GM18951 (cell line): ENCODE data around the gene LYZL6.

ENCODE experiments used
- POLR2A ChIP-seq: IDR thresholded peaks from 4 replicates; pipeline ENCODE4 v1.6.1; 2011; ENCODE audit warnings: mild to moderate bottlenecking; ENCODE audit not compliant: insufficient read length, insufficient read depth; ENCODE audit errors: extremely low read depth
- in situ Hi-C: fragments of 300-500 bp; cut with MboI; formaldehyde crosslinking; loops from one replicate; pipeline ENCODE4 v1.12.0; 2022; ENCODE audit warnings: low sequenced_read_pairs, mixed read lengths, inconsistent platforms; ENCODE audit not compliant: unreplicated experiment

Gene LYZL6

DNA sequence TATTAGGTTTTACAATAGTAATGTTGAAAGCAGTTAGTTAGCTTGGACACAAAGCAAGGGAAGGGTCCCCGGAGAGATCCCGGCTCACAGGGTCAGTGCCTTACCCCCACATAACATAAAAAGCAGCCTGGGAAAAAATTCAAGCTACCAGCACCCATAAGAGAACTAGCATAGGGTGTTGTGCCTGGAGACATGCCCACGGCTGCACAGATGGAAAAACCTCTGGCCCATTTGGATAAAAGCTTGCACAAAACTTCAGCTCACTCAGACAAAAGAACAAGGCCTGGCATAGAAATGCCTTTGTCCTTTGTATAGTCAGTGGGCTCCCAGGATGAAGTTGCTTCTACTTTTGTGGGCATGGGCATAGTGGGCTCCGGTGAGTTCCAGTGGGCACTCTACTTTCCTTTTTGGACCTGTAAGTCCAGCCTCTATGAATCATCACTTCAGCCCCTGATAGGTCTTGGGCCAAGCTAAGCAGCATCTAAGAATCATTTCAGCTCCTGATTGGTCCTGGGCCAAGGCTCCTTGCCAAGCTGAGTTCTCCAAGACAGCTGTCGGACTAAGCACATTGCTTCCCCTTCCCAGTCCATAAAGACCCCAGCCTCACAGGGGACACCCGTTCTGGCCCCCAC is 11.6 kb downstream of the LYZL6 start:
- in situ Hi-C loops: no loop called here
- no peak for TF ChIP-seq POLR2A

DNA sequence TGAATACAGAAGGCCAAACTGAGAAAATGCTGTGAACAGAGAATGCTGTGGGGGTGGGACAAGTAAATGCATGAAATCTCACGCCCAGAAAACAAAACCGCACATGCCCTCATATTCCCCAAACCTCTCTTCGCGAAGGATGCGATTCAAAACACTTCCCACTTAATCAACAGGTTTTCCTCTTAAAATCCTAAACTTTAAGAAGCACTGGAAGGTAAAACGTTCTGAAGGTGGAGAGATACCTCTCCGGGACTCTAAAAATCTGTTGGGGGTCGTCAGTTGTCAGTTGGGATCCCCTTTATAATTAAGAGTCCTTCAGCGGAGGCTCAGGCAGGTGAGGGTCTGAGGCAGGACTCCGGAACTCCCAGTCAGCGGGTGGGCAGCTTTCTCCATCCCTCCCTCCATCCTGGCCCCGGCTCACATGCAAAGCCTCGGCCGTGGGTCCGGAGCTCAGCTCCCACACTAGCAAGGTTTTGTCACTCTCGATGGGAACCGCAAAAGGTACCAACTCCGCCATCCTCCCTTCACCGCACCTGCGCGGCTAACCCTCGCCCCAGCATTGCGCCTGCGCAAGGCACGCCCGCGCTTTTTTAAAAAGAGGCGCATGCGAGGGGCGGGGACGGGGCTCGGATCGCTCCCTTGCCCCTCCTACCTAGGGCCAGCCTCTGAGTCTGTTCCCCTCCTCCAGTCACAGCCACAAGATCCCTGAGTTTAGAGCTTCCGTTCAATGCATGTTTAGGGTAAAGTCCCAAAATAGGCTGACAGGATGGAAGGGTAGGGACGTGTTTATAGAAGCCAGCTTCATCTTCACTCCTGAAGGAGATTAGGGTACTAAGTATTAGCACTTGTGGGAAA is 13.1 kb downstream of the LYZL6 start, which contains the start of gene RDM1:
Gene RDM1, minus strand, starts transcription at position 563 of the 855 bp plus-strand sequence. Its CDS starts 46 bp downstream, at position 517.
- TF ChIP-seq POLR2A: peak; percentile 65
- in situ Hi-C loops: no loop called here

DNA sequence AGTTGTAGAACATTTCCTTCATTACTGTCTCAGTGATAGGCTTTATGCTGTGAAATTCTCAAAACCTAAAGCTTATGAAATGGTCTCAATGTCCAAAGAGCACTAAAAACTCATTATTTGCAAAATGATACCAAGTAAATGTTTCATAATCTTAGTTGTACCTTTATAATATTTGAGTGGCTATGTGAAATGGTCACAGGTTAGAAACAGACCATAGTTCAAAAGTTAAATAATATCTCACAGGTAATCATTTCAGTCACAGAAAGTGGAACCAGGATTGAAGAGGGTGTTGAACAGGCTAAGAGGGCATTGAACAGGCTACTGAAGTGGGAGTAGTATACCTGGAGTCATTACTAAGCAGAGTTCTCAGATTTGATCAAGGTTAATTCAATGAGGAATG is 15.8 kb downstream of the LYZL6 start:
- in situ Hi-C loops: no loop called here
- no peak for TF ChIP-seq POLR2A

DNA sequence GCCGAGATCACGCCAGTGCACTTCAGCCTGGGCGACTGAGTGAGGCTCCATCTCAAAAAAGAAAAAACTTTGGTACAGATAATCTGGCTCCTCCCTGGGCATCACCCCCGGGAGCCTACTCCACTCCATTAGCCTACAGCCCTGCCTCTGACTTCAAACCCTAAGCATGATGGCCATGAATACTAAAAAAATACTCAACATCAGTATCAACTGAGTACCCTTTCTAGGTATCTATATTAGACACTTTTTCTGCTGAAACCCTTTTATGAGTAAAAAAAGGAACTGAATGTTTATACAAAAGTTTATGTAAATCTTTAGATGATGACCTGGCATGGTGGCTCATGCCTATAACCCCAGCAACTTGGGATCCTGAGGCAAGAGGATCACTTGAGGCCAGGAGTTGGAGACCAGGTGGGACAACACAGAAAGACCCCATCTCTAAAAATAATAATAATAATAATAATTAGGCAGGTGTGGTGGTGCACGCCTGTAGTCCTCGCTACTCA is 19.9 kb downstream of the LYZL6 start:
- TF ChIP-seq POLR2A: no peak
- in situ Hi-C loops: no loop called here

DNA sequence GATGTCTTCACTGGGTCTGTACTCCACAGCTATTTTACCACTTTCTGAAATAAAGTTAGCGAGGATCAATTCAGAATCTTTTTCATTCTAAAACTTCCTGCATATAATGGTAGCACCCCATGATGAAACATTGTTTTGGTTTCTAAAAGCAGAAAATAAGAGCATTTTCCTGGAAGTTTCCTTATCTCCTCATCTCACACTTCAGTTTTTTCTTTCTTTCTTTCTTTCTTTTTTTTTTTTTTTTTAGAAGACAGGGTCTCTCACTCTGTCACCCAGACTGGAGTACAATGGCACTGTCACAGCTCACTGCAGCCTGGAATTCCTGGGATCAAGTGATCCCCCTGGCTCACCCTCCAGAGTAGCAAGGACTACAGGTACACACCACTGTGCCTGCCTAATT is 23.3 kb downstream of the LYZL6 start:
- in situ Hi-C loops: no loop called here
- no peak for TF ChIP-seq POLR2A

DNA sequence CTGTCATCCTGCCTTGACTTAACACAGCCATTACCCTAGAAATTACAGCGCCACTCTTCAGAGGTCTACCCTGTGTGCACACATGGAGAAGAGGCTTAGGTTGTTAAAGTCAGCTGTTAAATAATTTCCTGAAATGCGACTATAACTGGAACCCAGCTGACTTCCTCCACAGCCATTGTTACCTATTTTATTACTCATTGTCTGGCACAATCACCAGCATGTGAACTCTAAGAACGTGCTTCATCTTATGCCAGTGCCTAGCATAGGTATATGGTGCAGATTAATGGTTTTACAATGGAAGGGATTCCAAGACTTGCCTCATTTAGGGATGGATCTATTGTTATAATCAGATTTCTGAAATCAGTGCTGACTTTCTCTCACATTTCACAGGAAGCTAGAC is 24.8 kb downstream of the LYZL6 start:
- TF ChIP-seq POLR2A: no peak
- in situ Hi-C loops: no loop called here

DNA sequence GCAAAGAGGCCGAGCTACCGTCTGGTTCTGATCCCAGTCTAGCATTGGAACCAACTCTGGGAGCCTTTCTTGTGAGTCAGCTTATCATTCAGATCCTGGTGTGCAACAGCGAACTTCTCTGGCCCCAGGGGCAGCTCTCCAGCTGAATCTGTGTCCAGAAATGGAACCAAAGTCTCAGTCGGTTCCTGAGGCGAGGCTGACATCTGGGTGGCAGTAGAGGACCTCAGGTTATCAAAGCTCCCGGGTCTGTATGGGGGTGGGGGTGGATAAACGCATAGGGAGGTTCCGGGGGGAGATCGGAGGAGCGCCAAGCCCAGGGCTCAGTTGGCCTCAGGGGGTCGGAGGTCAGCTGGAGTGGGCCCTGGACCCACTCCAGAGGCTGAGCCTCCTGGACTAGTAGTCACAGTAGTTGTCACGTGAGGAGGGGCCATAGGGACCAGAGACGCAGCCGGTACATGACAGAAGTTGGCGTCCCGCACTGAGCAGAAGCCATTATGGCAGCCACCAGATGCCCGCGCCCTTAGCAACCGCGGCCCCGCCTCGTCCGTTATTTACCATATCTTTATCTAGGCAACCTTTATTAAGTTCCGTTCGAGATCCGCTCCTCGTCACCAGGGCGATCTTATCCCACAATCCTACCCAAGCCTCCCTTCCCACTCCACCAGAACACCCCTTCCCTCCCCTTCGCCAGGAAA is 25.8 kb downstream of the LYZL6 start:
- in situ Hi-C loops: no loop called here
- no peak for TF ChIP-seq POLR2A

DNA sequence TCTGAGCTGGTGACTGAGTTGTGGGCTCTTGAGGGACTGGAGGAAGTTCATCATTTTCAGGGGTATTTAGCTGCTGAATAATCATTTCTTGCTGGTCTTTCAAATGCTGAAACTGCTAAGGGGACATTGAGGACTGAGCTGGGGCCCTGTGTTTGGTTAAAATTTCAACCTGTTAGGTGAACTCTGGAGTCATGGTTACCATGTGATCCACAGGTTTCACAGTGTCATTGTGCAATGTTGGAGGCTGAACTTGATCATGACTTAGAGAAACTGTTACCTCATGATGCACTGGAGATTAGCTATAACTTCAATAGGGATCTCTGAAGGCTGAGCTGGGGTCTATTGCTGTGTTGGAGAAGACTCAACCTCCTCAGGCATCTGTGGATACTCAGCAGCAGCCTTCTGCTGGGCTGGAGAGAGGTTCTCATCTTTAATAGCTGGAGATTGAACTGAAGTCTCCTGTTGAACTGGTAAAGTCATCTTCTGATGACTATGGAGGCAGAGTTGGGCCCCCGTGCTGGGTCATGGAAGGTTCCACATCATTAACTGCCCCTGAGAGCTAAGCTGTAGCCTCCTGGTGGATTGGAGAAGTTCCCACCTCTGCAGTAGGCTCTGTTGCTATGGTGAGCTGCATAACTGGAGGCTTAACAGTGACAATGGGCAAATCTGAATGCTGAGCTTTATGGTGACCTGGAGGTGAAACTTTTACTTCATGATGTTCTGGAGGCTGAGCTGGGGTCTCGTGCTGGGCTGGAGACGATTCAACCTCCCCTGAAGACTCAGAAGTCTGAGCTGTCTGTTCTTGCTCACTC is 28.2 kb downstream of the LYZL6 start:
- in situ Hi-C loops: no loop called here
- no peak for TF ChIP-seq POLR2A

DNA sequence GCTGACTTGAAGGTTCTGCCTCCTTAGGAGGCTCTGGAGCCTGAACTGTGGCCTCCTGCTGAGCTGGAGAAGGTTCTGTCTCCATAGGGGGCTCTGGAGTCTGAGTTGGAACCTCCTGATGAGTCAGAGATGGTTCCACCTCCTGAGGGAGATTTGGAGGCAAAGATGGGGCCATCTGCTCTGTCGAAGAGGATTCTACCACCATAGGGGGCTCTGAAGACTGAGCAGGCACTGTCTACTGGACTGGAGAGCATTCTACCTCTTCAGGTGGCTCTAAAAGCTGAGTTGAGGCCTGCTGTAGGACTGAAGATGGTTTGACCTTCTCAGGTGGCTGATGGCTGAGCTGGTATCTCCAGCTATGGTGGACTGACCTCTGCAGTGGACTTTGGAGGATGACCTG is 29.2 kb downstream of the LYZL6 start:
- in situ Hi-C loops: no loop called here

DNA sequence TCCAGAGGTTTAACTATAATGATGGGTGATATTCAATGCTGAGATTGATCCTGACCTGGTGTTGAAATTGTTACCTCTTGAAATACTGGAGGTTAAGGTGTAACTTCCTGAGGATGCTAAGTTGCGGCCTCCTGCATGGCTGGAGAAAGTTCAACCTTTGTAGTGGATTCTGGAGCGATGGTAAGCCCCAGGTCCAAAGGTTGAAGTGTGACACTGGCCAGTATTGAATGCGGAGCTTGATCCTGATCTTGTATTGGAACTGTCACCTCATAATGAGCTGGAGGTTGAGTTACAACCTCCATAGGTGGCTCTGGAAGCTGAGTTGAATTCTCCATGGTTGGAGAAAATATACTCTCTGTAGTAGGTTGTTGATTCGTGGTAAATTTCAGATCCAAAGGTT is 29.9 kb downstream of the LYZL6 start:
- no peak for TF ChIP-seq POLR2A
- in situ Hi-C loops: no loop called here

More for the DNA sequence above, 29.2 kb downstream of the LYZL6 start:
- TF ChIP-seq POLR2A: no peak

DNA sequence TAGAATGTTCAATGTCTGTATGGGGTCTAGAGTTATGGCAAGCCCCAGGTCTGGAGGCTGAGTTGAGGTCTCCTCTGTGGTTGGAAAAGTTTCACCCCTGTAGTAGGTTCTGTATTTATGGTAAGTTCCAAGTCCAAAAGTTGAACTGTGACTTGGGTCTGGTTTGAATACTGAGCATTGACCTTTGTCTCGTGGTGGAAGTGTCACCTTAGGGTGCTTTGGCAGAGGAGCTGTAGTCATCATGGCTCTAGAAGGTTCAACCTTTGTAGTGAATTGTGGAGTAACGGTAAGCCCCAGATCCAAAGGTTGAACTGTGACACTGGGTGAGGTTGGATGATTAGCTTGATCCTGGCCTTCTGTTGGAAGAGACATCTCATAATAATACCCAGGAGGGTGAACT is 30.6 kb downstream of the LYZL6 start:
- in situ Hi-C loops: no loop called here
- TF ChIP-seq POLR2A: no peak

DNA sequence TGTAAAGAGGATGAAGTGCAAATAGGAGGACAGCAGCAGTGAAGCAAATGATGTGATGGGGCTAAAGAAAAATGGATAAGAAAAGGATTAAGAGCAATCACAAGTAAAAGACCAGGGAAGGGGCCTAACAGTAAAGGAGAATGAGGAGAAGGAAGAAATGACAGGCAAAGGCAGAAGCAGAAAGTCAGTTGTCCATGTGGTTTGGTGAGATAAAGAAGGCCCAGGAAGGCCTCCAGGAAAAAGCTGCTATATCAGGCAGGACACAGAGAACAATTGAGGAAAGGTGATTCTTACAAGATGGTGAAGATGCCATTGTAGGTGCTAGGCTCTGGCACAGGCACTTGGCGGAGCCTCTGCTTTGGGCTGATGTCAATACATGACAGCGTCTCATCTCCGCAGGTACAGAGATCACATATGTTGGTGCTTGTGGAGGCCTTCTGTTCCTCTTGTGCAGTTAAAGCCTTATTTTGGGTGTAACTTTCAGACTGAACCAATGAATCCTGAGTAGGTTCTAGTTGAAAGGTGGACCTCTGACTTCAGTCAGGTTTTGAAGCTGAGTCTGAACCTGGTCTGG is 31.1 kb downstream of the LYZL6 start:
- no peak for TF ChIP-seq POLR2A
- in situ Hi-C loops: no loop called here
